Measurements from ENCODE around the gene ADRA2B. TPM values are rescaled to one million over a fixed set of nuclear protein-coding genes. Genes with fewer than 3 reads are reported as not detected.

The ADRA2B gene
- total RNA-seq, 4 donors from 2014 or later = 0.28 to 0.67 (median 0.53) TPM; not detected in 1

DNA sequence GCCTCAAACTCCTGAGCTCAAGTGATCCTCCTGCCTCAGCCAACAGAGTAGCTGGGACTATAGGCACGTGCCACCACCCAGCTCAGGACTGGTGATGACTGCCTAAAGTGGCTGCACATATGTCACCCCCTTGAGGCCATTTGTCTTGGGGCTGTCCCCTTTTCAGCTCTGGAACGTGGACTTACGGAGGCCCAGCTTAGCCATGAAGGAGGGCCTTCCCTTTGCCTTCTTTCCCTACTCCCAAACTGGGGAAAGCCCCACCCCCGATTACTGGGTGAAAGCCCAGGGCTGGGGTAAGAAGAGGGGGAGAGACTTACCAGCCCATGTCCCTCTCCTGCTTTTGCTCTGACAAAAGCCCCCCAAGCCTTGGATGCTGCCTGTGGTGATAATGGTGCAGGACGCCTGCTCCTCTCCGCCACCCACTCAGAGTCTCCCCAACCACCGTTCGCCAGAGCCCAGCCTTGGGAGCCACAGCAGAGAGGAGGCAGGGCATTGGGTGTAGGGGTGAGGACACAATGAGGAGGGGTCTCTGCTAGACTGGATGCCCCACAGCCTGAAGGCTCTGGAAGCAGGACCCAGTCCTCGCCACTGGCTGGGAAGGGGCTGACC, 31.3 kb upstream of the ADRA2B start:
- peak; percentile 21 to 44 (median 40) for DNase-seq
- H3K27ac ChIP-seq = peak overlapping the region; percentile 73 to 97 (median 79)
- H3K4me3 ChIP-seq = no peak overlapping the region
- peaks cover 0 to 41% (median 33%) of the 10 kb centered on the region in 4 donors for H3K4me1 ChIP-seq
- TF ChIP-seq, protein P1, sequence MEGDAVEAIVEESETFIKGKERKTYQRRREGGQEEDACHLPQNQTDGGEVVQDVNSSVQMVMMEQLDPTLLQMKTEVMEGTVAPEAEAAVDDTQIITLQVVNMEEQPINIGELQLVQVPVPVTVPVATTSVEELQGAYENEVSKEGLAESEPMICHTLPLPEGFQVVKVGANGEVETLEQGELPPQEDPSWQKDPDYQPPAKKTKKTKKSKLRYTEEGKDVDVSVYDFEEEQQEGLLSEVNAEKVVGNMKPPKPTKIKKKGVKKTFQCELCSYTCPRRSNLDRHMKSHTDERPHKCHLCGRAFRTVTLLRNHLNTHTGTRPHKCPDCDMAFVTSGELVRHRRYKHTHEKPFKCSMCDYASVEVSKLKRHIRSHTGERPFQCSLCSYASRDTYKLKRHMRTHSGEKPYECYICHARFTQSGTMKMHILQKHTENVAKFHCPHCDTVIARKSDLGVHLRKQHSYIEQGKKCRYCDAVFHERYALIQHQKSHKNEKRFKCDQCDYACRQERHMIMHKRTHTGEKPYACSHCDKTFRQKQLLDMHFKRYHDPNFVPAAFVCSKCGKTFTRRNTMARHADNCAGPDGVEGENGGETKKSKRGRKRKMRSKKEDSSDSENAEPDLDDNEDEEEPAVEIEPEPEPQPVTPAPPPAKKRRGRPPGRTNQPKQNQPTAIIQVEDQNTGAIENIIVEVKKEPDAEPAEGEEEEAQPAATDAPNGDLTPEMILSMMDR (IDR thresholded peaks at IDR 0.05) = no peak
- TF ChIP-seq POLR2A (IDR thresholded peaks at IDR 0.05) = no peak
- H3K36me3 ChIP-seq = no peaks in the 10 kb centered on the region
- H3K27me3 ChIP-seq = no peaks in the 10 kb centered on the region
- H3K9me3 ChIP-seq = no peaks in the 10 kb centered on the region

DNA sequence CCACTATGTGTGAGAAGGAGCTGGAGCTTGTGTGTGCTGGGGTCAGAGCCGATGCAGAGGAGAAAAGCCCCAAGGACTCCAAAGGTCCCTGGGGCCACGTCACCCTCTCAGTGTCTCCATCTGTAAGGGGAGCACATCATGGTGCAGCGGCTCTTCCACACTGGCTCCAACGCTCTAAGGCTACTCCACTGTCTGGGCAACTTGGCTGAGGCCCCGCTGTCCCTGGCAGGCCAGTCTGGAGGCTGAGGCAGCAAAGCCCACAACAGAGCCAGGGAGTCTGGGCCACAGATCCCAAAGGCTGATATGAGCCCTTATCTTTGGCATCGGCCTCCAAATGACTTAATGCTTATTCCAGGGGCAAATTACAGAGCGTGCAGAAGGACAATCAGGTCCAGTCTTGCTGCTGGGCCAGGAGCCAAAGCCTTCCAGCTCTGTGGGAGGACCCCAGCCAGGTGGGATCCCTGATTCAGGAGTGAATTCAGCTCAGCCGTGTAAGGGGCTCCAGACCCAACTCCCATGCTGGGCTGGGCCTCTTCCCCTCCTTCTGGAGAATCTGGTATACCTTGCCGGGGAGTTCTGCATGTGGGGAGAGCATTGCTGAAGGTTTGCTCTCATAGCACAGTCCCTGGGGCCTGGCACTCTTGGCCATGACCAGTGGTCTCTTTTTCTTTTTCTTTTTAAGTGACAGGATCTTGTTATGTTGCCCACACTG, 30.7 kb upstream of the ADRA2B start:
- DNase-seq = peak in 1 of 3 donors; percentile 48
- Histone ChIP-seq H3K27me3 (no peaks in the 10 kb centered on the region), H3K36me3 (no peaks in the 10 kb centered on the region), H3K27ac (peak overlapping the region; percentile 74 to 97 (median 82)), H3K4me3 (peak overlapping the region in 1 of 4 donors; percentile 90), H3K9me3 (no peaks in the 10 kb centered on the region), H3K4me1 (peaks cover 0 to 41% (median 33%) of the 10 kb centered on the region in 4 donors)
- TF ChIP-seq POLR2A (IDR thresholded peaks at IDR 0.05) = no peak
- TF ChIP-seq, protein P1 (IDR thresholded peaks at IDR 0.05) = no peak

DNA sequence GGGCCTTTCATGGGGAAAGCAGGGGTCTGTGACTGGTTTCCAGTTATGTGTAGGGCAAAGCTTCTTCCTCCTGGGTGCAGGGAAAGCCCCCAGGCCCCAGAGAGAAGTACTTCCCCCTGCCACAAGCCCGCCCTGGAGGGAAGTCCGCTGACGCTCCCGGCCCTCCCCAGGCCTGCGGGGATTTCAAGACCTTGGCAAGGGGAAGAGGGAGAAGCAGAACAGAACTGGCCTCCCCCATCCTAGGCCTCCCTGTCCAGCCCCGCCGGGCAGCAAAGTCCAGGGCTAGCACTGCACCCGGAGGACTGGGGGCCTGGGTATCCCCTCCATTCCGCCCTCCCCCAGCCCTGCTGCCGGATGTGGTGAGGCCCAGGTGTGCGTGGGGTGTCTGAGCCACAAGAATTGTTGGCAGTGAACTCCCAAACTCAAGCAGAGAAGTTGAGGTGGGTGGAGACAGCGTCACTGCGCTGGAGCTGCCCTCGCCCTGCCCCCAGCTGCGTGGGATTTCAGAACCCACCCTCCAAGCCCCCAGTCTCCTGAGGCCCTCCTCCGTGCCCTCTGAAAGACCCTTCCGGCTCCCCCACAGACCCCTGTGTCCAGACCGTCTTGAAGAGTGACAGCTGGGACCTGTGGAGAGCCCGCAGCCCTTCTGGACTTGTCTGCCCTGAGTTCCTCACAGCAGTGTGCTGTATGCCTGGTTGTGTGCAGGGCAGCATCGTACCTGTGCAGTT, 29.9 kb upstream of the ADRA2B start:
- peak overlapping the region; percentile 74 to 97 (median 82) for H3K27ac ChIP-seq
- no peaks in the 10 kb centered on the region for H3K9me3 ChIP-seq
- H3K4me3 ChIP-seq = peak overlapping the region in 3 of 4 donors; percentile 17 to 90 (median 73)
- H3K27me3 ChIP-seq = no peaks in the 10 kb centered on the region
- H3K4me1 ChIP-seq = peaks cover 0 to 41% (median 33%) of the 10 kb centered on the region in 4 donors
- TF ChIP-seq, protein P1 (IDR thresholded peaks at IDR 0.05) = no peak
- TF ChIP-seq POLR2A (IDR thresholded peaks at IDR 0.05) = no peak
- DNase-seq = peak; percentile 60 to 92 (median 89)
- no peaks in the 10 kb centered on the region for H3K36me3 ChIP-seq

DNA sequence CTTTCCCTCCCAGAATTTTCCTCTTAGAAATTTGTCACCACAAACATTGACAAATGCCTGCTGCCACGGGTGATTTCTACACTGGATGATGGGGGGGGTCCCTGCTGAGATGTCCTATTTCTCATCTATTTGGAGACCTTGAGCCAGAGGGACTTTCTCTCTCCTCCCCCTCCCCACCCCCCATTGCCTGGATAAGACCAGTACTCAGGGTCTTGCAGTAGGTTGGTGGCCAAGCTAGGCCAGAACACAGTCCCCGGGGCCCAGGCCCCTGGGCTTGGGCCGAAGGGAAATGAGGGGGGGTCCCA, 29.4 kb upstream of the ADRA2B start:
- TF ChIP-seq, protein P1 (IDR thresholded peaks at IDR 0.05) = no peak
- no peak for TF ChIP-seq POLR2A (IDR thresholded peaks at IDR 0.05)
- H3K27me3 ChIP-seq = no peaks in the 10 kb centered on the region
- peak overlapping the region; percentile 74 to 97 (median 82) for H3K27ac ChIP-seq
- no peaks in the 10 kb centered on the region for H3K36me3 ChIP-seq
- peaks cover 0 to 41% (median 33%) of the 10 kb centered on the region in 4 donors for H3K4me1 ChIP-seq
- peak overlapping the region; percentile 47 to 90 (median 72) for H3K4me3 ChIP-seq
- H3K9me3 ChIP-seq = no peaks in the 10 kb centered on the region
- no peak for DNase-seq

DNA sequence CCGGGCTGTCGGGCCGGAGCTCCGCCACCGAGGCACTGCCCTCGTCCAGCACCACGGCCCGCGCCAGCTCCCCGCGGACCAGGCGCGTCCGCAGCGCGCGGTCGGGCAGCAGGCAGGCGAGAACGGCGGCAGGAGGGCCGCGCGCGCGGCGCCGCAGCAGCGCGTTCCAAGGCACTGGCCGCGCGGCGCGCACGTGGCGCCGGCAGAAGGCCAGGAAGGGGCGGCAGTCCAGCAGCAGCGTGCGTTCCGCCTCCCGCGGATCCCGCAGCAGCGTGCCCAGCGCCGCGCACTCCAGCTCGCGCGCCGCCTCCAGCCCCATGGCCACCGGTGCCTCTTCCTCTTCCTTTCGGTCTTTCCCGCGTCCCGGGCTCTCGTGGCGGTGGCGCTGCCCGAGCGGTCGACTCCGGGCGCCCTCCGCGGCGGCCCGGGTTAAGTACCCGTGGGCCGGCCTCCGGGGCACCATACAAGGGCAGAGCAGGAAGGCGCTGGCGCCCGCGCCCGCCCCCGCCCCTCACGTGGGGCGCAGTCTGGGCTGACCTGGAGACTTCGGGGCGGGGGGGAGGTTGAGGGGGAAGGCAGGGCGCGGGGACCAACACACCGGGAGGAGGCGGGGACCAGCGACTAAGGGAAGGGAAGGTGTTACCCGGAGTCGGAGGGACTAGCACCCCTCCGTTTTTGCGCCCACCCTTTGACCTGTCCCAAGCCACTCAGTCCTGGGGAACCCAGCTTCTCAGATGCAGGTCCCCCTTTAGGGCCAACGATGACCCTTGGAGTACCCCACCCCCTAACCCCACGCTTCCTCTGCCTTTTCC, 28.9 kb upstream of the ADRA2B start, which contains the start of gene DUSP2:
DUSP2 (minus strand) TSS at position 405 of the 812 bp plus-strand sequence; CDS start at position 319, 86 bp downstream.
- Histone ChIP-seq H3K9me3 (no peaks in the 10 kb centered on the region), H3K27me3 (no peaks in the 10 kb centered on the region), H3K27ac (peak within 1 kb of the TSS; percentile 74 to 97 (median 82)), H3K36me3 (no peaks in the 10 kb centered on the region), H3K4me1 (peaks cover 0 to 41% (median 33%) of the 10 kb centered on the region in 4 donors), H3K4me3 (peak within 1 kb of the TSS; percentile 47 to 90 (median 72))
- peak; percentile 74 to 78 for TF ChIP-seq POLR2A (IDR thresholded peaks at IDR 0.05)
- TF ChIP-seq, protein P1 (IDR thresholded peaks at IDR 0.05) = peak in 1 of 6 experiments; percentile 10
- DNase-seq = peak; percentile 79 to 96 (median 95)

Data from Peyer's patch (tissue), 4 donors.